ENCODE measurements around the gene CD96.

- no peak for TF ChIP-seq POLR2A (IDR thresholded peaks at IDR 0.05)
- no peak for TF ChIP-seq CTCF (IDR thresholded peaks at IDR 0.05)
Measured at GRCh38 chr3:111653766-111654165, 111.8 kb downstream of the CD96 start.
